GM18858 (cell line): Measurements from ENCODE around the gene NEMF.
"Not testable (repeated sequence)": the region's sequence is repeated elsewhere in the genome, so short reads cannot be mapped to it uniquely, and the experiment has no call there.

ENCODE experiments used
- ATAC-seq: cut with Tn5 transposase; IDR thresholded peaks from one replicate; pipeline ENCODE4 v1.9.1; 2021; ENCODE audit not compliant: unreplicated experiment

Gene NEMF

DNA sequence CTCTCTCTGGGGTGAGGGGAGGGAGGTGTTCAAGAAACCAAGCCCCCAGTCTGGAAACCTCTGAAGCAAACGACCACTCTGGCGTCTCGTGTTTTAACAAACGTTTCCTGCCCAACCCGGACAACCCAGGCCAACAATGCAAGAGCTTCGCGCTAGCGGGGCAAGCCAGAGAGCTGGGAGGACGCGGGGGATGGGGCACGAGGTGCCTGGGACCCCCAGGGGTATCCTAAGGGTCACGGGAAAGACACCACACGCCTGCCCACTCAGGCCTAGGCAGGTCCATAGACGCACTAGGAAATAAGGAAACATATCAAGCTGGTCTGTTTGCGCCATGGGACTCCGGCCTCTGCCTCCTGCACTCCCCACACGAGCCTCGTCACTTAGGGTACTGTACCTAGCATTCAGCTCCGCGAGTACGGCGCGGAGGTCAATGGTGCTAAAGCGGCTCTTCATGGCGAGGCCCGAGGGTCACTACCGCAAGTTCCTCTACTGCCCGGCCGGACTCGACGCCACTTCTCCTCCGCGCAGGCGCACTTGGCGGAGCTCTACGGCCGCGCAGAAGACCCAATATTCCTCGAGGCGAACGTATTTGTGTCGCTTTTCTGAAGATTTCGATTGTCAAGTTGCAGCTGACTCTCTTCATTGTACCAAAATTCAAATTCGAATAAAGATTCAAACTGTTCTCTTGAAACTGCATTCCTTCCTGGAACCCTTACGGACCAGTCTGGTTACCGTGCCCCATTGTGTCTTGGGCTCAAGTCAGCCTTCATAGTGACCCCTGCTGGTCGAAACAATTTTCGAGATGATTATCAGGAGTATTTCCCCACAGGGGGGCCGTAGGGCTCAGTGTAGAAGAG is at the start of gene NEMF:
Gene NEMF, minus strand, starts transcription at position 488 of the 857 bp plus-strand sequence. Its CDS starts 35 bp downstream, at position 453.
- peak; percentile 67 for ATAC-seq

GRCh38 chr14:49900973-49901372 is 48.4 kb upstream of the NEMF start:
- no peak for ATAC-seq

- no peak for ATAC-seq
Measured at GRCh38 chr14:49898485-49898884, 45.9 kb upstream of the NEMF start.

DNA sequence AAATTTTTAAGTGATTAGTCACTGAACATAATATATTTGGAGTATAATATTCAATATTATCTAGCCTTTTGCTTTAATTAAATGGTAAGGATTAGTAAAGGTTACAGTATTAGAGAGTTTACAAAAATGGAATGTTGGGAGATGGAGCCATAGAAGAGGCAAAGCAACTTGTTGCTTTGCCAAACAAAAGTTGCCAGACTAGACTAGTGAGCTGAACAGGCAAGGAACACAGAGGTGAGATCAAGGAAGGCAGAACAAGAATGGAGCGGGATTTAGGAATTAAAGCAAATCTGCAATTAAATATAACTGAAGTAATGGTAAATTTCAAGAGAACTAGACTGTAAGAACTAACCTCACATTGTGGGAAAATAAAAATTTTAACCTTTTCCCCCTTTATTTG is 45.4 kb upstream of the NEMF start:
- ATAC-seq = no peak

DNA sequence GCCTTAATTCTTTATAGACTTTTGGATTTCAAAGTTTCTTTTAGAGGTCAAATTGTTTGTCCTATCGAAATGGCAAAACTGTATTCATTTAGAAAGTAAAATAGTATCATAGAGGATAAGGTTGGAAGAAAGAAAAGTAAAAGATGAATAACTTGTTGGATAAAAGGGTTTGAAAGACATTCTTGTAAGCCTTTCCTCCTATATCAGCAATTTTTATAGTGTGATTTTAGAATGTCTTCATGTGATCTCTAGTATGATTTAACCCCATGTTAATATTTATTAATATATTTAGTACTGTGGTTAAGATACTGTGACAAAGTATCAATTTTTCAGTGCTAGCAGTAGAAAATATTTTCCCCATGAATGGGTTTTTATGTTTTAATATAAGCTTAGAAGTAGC is 44.8 kb upstream of the NEMF start:
- ATAC-seq = no peak

DNA sequence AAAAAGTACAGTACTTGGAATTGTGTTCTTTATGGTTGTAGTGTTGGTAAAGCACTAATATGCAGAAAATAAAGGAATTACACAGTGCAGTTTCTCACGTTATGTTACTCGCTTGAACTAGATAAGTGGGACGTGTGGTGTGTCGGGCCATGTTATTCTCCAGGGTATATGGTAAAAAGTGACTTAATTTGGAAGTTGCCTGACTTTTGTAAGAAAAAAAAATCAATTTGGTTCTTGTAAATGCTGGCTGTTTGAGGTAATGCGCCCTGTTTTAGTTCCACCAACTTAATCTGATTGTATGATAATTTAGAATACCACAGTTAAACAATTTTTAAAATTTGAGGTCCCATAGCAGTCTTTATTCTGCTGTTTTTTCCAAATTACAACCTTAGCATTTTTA is 44.4 kb upstream of the NEMF start:
- no peak for ATAC-seq

DNA sequence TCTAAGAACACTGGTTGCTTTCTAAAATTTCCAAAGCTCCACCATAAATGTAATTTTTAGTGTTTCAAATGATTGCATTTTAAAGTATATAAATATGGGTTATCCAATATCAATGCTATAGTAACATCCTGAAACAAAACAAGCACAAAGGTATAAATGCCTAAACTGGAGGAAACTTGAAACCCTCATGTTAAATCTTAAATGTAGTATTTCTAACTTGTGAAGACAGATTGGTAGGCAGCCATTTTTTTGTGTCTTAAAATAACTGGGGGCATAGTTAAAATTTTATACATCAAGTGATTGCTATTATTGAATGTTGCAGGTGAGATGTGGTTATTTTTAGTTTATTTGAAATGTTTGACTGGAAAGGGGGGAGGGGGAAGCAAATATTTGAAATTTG is 43.7 kb upstream of the NEMF start:
- not testable (repeated sequence) for ATAC-seq

DNA sequence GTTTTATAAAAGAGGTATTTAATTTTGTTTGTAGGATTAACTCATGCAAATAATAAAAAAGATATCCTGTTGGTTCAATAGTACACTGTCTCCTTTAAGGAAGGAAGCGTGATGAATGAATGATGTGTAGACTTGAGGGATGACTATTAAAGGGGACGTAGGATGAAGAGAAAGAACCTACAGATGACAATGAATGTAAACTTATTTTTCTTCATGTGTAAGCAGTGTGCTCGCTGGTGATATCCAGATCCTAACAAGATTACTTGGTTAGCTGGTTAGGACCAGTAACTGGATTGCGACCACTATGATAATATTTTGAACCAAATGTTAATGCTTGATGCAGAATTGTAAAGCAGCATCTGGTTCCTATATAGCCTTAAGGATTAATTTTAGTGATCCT is 42.9 kb upstream of the NEMF start:
- ATAC-seq = no peak

- ATAC-seq = not testable (repeated sequence)
Measured at GRCh38 chr14:49894214-49895107, 41.9 kb upstream of the NEMF start.

DNA sequence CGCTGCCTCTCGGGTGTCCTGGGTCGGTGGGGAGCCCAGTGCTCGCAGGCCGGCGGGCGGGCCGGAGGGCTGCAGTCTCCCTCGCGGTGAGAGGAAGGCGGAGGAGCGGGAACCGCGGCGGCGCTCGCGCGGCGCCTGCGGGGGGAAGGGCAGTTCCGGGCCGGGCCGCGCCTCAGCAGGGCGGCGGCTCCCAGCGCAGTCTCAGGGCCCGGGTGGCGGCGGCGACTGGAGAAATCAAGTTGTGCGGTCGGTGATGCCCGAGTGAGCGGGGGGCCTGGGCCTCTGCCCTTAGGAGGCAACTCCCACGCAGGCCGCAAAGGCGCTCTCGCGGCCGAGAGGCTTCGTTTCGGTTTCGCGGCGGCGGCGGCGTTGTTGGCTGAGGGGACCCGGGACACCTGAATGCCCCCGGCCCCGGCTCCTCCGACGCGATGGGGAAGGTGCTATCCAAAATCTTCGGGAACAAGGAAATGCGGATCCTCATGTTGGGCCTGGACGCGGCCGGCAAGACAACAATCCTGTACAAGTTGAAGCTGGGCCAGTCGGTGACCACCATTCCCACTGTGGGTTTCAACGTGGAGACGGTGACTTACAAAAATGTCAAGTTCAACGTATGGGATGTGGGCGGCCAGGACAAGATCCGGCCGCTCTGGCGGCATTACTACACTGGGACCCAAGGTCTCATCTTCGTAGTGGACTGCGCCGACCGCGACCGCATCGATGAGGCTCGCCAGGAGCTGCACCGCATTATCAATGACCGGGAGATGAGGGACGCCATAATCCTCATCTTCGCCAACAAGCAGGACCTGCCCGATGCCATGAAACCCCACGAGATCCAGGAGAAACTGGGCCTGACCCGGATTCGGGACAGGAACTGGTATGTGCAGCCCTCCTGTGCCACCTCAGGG is 41.0 kb upstream of the NEMF start:
- peak; percentile 26 for ATAC-seq

- peak; percentile 71 for ATAC-seq
Measured at GRCh38 chr14:49892636-49893308, 40.2 kb upstream of the NEMF start, which contains the start of gene ARF6. TSS of gene ARF6 (plus strand) at chr14:49893082. CDS start at chr14:49893737, 655 bp downstream.

GRCh38 chr14:49892301-49892635 is 39.7 kb upstream of the NEMF start:
- no peak for ATAC-seq

DNA sequence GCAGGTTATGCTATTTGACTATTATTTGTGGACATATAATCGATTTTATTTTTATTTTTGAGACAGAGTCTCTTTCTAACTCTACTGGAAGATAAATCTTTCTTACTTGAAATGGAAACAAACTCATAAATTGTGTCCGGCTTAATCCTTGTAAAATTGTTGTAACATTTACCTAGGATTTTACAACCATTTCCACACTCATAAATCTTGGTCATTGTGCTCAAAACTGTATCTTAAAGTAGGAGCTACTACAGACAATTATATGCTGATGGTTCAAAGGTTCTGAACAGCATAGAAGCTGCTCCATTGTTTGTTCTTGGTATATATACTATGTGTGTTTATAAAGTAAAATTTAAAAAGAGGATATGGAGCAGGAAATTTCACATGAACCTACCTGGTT is 35.7 kb upstream of the NEMF start:
- ATAC-seq = no peak

GRCh38 chr14:49886523-49886922 is 33.9 kb upstream of the NEMF start:
- ATAC-seq = no peak

GRCh38 chr14:49882826-49883694 is 30.5 kb upstream of the NEMF start:
- ATAC-seq = no peak

DNA sequence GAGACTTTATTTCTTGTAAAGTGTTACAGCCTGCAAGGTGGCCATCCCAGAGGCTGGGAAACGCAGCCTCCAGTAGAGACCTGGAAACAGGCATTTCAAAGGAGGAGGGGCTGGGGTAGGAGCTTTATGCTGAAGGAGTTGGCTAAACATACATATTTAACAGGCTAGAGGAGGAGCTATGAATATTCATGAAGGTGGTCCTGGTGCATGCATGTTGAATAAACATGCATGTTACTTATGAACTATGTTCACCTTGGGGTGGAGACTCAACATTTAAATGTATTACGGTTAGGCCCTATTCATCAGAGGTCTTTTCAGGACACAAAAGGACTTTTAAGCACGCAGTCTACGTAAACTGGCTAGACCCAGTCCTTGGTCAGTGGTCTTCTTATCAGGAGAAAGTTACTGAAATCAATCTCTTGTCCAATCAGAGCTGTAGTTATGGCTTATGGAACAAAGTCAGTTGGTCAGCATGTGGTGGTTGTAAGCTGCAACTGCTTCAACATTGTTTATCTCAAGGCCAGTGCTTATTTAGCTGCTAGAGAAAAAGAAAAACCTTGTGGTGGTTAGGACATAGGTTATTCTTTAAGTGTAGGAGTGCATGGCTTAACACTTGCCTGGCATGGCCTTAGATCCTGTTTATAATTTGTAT is 28.9 kb upstream of the NEMF start:
- no peak for ATAC-seq

- ATAC-seq = no peak
Measured at GRCh38 chr14:49880267-49881064, 27.9 kb upstream of the NEMF start.

GRCh38 chr14:49879646-49880204 is 27.1 kb upstream of the NEMF start:
- ATAC-seq = peak; percentile 76
